A549 (cell line): ENCODE results near the gene PAQR8.

Experiments
- CTCF ChIP-seq: fragments of >200 bp; sonication (Bioruptor Twin); formaldehyde crosslinking; IDR thresholded peaks from 3 replicates; pipeline ENCODE4 v1.5.1; 2016
- PBX3 ChIP-seq: IDR thresholded peaks from 2 replicates; pipeline ENCODE4 v1.6.1; 2012
- SMC3 ChIP-seq: fragments of >200 bp; sonication (Bioruptor Twin); formaldehyde crosslinking; IDR thresholded peaks from 3 replicates; pipeline ENCODE4 v1.6.1; 2018; ENCODE audit warnings: inconsistent platforms
- TF ChIP-seq, protein P1 (sequence below): IDR thresholded peaks from 2 replicates; pipeline ENCODE4 v1.6.1; 2012
- TF ChIP-seq, protein P2 (sequence below): fragments of 450-650 bp; IDR thresholded peaks from 2 replicates; pipeline ENCODE4 v1.6.1; 2014; ENCODE audit warnings: antibody characterized with exemption

DNA sequence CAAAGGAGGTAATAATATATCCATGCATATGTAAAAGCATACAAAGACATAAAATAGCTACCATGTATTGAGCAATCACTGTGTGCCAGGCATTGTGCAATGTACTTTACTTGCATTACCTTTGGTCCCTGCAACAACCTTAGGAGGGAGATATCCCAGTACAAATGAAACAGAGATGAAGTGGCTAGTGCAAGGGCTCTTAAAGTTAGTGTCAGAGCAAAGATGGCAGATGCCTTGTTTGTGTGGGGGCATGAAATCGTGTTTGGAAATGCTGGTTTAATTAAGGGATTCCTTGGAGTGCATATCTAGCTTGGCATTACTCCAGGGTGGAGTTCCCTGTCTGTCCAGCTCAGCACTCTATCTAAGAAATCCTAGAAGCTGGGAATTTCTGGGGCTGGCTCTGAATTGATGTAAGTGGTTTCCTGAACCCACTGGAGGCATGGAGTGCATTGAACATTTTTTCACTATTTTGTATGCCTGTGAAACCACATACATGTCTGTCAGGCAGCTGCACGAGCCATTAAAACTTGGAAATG lies 9.8 kb downstream of the PAQR8 start:
- TF ChIP-seq, protein P1, sequence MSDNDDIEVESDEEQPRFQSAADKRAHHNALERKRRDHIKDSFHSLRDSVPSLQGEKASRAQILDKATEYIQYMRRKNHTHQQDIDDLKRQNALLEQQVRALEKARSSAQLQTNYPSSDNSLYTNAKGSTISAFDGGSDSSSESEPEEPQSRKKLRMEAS = no peak
- TF ChIP-seq CTCF = no peak
- no peak for TF ChIP-seq SMC3
- TF ChIP-seq PBX3 = no peak
- TF ChIP-seq, protein P2, sequence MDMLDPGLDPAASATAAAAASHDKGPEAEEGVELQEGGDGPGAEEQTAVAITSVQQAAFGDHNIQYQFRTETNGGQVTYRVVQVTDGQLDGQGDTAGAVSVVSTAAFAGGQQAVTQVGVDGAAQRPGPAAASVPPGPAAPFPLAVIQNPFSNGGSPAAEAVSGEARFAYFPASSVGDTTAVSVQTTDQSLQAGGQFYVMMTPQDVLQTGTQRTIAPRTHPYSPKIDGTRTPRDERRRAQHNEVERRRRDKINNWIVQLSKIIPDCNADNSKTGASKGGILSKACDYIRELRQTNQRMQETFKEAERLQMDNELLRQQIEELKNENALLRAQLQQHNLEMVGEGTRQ = no peak
